Glutamatergic neuron (in vitro differentiated cells): ENCODE measurements around the gene DPP7. TPM values are rescaled to one million over a fixed set of nuclear protein-coding genes. Genes with fewer than 3 reads are reported as not detected.
"Not testable (repeated sequence)": the region's sequence is repeated elsewhere in the genome, so short reads cannot be mapped to it uniquely, and the experiment has no call there.

Experiments
- DNase-seq: peaks from one replicate; pipeline ENCODE4 v3.0.0; 2022
- H3K27ac Mint-ChIP-seq: one replicate; pipeline ENCODE4 v1.8.0; 2020; ENCODE audit warnings: mild to moderate bottlenecking, mixed read lengths, inconsistent platforms; ENCODE audit not compliant: unreplicated experiment
- H3K27me3 Mint-ChIP-seq: one replicate; pipeline ENCODE4 v1.8.0; 2020; ENCODE audit warnings: mild to moderate bottlenecking, moderate library complexity, mixed read lengths, inconsistent platforms; ENCODE audit not compliant: unreplicated experiment
- H3K36me3 Mint-ChIP-seq: one replicate; pipeline ENCODE4 v1.8.0; 2020; ENCODE audit warnings: mild to moderate bottlenecking, mixed read lengths, inconsistent platforms; ENCODE audit not compliant: unreplicated experiment
- H3K4me1 Mint-ChIP-seq: one replicate; pipeline ENCODE4 v1.8.0; 2020; ENCODE audit warnings: mild to moderate bottlenecking, low read depth, mixed read lengths, inconsistent platforms; ENCODE audit not compliant: unreplicated experiment
- H3K4me3 Mint-ChIP-seq: one replicate; pipeline ENCODE4 v1.8.0; 2020; ENCODE audit warnings: mild to moderate bottlenecking, mixed read lengths, inconsistent platforms; ENCODE audit not compliant: unreplicated experiment
- H3K9me3 Mint-ChIP-seq: one replicate; pipeline ENCODE4 v1.8.0; 2020; ENCODE audit warnings: mild to moderate bottlenecking, moderate library complexity, mixed read lengths, inconsistent platforms; ENCODE audit not compliant: unreplicated experiment
- total RNA-seq: library from RNA; stranded (reverse); fragmentation: NEBNext Ultra II Directional; extraction: Animal tissue kit (Norgen Biotek cat#: 25700); gene quantifications from one replicate; pipeline ENCODE4 v1.2.1, GENCODE V29; 2021; ENCODE audit not compliant: unreplicated experiment
- TF ChIP-seq, protein P1 (sequence below): fragments of 200-600 bp; sonication (generic); IDR thresholded peaks from one replicate; pipeline ENCODE4 v1.5.0; 2021; ENCODE audit not compliant: partially characterized antibody, unreplicated experiment

Gene DPP7
- total RNA-seq, 1 donor from 2014 or later, result 30.8 TPM

DNA sequence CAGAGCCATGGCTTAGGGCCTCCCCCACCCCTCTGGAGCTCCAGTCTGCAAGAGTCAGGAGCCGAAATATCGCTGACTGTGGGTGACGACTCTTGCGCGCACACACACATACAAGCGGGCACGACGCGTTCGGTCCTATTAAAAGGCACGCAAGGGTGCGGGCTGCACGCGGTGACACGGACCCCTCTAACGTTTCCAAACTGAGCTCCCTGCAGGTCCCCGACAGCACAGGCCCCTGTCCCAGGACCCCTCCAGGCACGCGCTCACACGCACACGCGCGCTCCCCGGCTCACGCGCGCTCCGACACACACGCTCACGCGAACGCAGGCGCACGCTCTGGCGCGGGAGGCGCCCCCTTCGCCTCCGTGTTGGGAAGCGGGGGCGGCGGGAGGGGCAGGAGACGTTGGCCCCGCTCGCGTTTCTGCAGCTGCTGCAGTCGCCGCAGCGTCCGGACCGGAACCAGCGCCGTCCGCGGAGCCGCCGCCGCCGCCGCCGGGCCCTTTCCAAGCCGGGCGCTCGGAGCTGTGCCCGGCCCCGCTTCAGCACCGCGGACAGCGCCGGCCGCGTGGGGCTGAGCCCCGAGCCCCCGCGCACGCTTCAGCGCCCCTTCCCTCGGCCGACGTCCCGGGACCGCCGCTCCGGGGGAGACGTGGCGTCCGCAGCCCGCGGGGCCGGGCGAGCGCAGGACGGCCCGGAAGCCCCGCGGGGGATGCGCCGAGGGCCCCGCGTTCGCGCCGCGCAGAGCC is 24.4 kb upstream of the DPP7 start, which contains the start of gene GRIN1:
Gene GRIN1 (plus strand): TSS at position 433 of the 746 bp plus-strand sequence. CDS start 333 bp downstream, outside the sequence.
- Mint-ChIP-seq H3K36me3 (no peaks in the 10 kb centered on the region), H3K27ac (peak within 1 kb of the TSS; percentile 22), H3K9me3 (peaks cover 9% of the 10 kb centered on the region), H3K4me1 (peaks cover 7% of the 10 kb centered on the region), H3K4me3 (peak within 1 kb of the TSS; percentile 87), H3K27me3 (peaks cover 34% of the 10 kb centered on the region)
- TF ChIP-seq, protein P1, sequence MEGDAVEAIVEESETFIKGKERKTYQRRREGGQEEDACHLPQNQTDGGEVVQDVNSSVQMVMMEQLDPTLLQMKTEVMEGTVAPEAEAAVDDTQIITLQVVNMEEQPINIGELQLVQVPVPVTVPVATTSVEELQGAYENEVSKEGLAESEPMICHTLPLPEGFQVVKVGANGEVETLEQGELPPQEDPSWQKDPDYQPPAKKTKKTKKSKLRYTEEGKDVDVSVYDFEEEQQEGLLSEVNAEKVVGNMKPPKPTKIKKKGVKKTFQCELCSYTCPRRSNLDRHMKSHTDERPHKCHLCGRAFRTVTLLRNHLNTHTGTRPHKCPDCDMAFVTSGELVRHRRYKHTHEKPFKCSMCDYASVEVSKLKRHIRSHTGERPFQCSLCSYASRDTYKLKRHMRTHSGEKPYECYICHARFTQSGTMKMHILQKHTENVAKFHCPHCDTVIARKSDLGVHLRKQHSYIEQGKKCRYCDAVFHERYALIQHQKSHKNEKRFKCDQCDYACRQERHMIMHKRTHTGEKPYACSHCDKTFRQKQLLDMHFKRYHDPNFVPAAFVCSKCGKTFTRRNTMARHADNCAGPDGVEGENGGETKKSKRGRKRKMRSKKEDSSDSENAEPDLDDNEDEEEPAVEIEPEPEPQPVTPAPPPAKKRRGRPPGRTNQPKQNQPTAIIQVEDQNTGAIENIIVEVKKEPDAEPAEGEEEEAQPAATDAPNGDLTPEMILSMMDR, result no peak
- no peak for DNase-seq

DNA sequence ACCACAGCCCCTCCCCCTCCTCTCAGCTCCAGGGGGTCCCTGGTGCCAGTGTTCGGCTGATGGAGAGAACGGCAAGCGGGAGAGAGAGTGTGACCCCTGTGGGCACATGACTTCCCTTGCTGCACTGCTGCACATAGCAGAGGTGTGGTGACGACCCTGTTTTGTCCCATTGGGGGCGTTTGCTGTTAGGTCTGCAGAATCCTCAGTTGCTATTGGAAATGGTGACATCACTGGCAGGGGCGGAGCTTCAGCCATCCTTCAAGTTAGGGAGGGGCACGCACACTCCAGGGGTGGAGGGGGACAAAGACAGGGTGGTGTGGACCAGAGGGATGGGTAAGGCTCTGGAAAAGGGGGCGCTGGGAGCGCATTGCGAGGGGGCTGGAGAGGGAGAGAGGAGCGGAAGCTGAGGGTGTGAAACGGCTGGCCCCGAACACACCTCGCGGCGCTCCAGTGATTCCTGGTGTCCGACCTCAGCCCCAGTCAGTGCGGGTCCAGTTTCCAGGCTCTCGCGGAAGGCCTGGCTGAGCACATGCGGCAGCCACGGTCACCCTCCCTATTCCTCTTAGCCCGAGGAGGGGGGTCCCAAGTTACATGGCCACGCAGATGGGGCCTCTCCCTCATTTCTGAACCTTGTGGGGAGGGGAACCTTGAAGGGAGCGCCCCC is 23.7 kb upstream of the DPP7 start:
- H3K9me3 Mint-ChIP-seq, result peaks cover 9% of the 10 kb centered on the region
- peaks cover 31% of the 10 kb centered on the region for H3K27me3 Mint-ChIP-seq
- H3K27ac Mint-ChIP-seq, result peak overlapping the region; percentile 22
- H3K36me3 Mint-ChIP-seq, result no peaks in the 10 kb centered on the region
- peaks cover 7% of the 10 kb centered on the region for H3K4me1 Mint-ChIP-seq
- peak; percentile 80 for DNase-seq
- TF ChIP-seq, protein P1, result no peak
- peak overlapping the region; percentile 81 for H3K4me3 Mint-ChIP-seq

DNA sequence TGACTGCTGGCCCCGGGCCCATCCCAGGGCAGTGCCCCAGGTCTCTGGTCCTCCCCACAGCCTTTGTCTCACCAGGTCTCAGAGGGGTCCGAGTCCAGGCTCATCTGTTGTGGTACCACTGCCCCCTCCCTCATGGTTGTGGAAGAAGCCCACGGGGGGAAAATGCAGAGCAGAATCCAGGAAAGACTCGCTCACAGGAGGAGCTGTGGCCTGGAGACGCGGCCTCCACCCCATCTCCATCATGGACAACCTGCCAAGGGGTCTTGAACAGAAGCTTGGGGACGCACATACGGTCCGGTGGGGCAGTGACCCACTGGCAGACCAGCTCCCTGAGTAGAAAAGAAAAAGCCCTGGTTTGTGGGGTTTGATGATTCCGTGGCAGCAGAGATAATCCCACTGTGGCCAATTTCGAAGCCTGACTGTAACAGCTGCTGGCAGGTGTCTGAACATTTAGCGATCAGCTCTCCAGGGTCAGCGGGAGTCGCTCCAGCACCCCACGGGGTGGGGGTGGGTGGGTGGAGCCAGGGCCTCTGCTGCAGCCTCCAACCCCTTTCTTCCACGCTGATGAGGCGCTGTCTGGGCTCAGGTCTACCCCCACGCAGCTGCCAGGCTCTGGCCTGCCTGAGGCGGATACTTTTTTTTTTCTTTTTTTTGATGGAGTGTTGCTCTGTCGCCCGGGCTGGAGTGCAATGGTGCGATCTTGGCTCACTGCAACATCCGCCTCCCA is 22.5 kb upstream of the DPP7 start:
- Mint-ChIP-seq H3K9me3 (peaks cover 11% of the 10 kb centered on the region), H3K27ac (peak overlapping the region; percentile 73), H3K36me3 (no peaks in the 10 kb centered on the region), H3K4me1 (peaks cover 7% of the 10 kb centered on the region), H3K27me3 (peaks cover 27% of the 10 kb centered on the region), H3K4me3 (no peak overlapping the region)
- peak; percentile 56 for DNase-seq
- TF ChIP-seq, protein P1, result no peak

DNA sequence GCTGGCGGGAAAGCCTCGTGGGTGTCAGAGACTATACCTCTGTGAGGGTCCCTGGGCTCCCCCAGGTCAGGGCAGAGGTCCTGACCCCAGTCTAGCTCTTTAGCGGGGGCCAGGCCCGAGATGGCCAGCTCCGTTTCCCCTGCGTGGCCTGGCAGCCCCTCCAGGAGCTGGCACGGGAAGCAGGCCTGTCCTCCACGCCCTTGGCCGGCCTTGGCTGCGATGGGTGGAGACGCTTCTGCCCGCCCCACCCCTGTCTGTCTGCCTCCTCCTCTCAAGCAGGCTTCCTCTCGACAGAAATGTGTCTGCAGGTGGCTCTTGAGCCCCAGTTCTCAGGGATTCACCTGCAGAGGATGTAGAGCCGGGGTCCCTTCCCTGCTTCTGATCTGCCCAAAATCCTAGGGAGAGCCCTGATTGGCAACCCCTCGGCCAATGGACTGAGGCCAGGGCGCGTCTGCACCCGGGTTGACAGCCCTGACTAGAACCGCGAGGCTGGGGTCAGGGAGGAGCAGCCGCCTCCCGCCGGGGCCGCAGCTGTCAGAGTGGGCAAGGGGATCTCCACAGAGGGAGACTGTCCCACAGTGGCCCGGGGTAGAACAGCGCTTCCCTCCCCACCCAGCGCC is 21.8 kb upstream of the DPP7 start:
- H3K27ac Mint-ChIP-seq, result no peak overlapping the region
- H3K36me3 Mint-ChIP-seq, result no peaks in the 10 kb centered on the region
- H3K4me3 Mint-ChIP-seq, result no peak overlapping the region
- H3K4me1 Mint-ChIP-seq, result peaks cover 7% of the 10 kb centered on the region
- H3K9me3 Mint-ChIP-seq, result peaks cover 11% of the 10 kb centered on the region
- H3K27me3 Mint-ChIP-seq, result peaks cover 24% of the 10 kb centered on the region
- TF ChIP-seq, protein P1, result no peak
- no peak for DNase-seq

DNA sequence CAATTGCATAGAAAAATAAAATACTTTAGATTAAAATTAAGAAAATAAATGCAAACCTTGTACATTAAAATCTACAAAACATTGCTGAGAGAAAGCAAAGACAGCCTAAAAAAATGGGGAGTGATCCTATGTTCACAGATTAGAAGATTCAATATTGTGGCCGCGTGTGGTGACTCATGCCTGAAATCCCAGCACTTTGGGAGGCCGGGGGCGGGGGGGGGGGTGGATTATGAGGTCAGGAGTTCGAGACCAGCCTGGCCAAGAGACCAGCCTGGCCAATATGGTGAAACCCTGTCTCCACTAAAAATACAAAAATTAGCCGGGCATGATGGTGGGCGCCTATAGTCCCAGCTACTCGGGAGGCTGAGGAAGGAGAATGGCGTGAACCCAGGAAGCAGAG is 20.6 kb upstream of the DPP7 start:
- not testable (repeated sequence) for H3K27ac Mint-ChIP-seq, H3K4me1 Mint-ChIP-seq, H3K9me3 Mint-ChIP-seq, H3K4me3 Mint-ChIP-seq, H3K36me3 Mint-ChIP-seq, DNase-seq
- peaks cover 18% of the 10 kb centered on the region for H3K27me3 Mint-ChIP-seq
